CD14-positive monocyte (primary cell): ENCODE measurements around the gene SLC39A7. TPM values are rescaled to one million over a fixed set of nuclear protein-coding genes. Genes with fewer than 3 reads are reported as not detected.
"Not testable (repeated sequence)": the region's sequence is repeated elsewhere in the genome, so short reads cannot be mapped to it uniquely, and the experiment has no call there.

ENCODE experiments used
- DNase-seq, 3 donors: peaks; one replicate each; pipeline ENCODE4 v3.0.0-alpha.2; 2011 to 2022
- H2AFZ ChIP-seq: 2 replicates; pipeline ENCODE4 v1.6.0; 2012; ENCODE audit warnings: mild to moderate bottlenecking, low read depth, low read length, inconsistent platforms; ENCODE audit not compliant: insufficient read depth, poor library complexity, severe bottlenecking
- H3K27ac ChIP-seq, 2 donors: 1 replicate in 1 of 2; 2 replicates in 1 of 2; pipeline ENCODE4 v1.5.1; 2012 to 2013; ENCODE audit warnings: low read length in 2 of 2, control low read depth in 1 of 2, inconsistent platforms in 1 of 2, low read depth in 1 of 2, mild to moderate bottlenecking in 1 of 2
- H3K27me3 ChIP-seq, 2 donors: one replicate each; pipeline versions ENCODE4 v1.6.0 to v1.6.1; 2011 to 2013; ENCODE audit warnings: low read length in 2 of 2; ENCODE audit not compliant: control insufficient read depth in 2 of 2, insufficient read depth in 2 of 2
- H3K36me3 ChIP-seq, 2 donors: replicated peaks in 1 of 2; 1 replicate in 1 of 2; 2 replicates in 1 of 2; pipeline versions ENCODE4 v1.5.1 to v1.6.1; 2012 to 2013; ENCODE audit warnings: low read length in 2 of 2, control low read depth in 1 of 2, inconsistent platforms in 1 of 2, mild to moderate bottlenecking in 1 of 2; ENCODE audit not compliant: insufficient read depth in 2 of 2, control insufficient read depth in 1 of 2
- H3K4me1 ChIP-seq, 2 donors: 1 replicate in 1 of 2; 2 replicates in 1 of 2; pipeline versions ENCODE4 v1.5.1 to v1.6.1; 2012 to 2013; ENCODE audit warnings: low read length in 2 of 2, control low read depth in 1 of 2, inconsistent platforms in 1 of 2, mild to moderate bottlenecking in 1 of 2, moderate library complexity in 1 of 2; ENCODE audit not compliant: insufficient read depth in 2 of 2, control insufficient read depth in 1 of 2
- H3K4me2 ChIP-seq: replicated peaks from 2 replicates; pipeline ENCODE3; 2012; ENCODE audit warnings: low read length, moderate library complexity, mild to moderate bottlenecking; ENCODE audit not compliant: poor library complexity, severe bottlenecking; ENCODE audit errors: extremely low read depth
- H3K4me3 ChIP-seq, 3 experiments: fragments of 200-600 bp in 1 of 3; sonication (generic) in 1 of 3; replicated peaks in 1 of 3; 1 replicate in 2 of 3; 2 replicates in 1 of 3; pipeline ENCODE4 v1.5.1; 2011 to 2013; ENCODE audit warnings: low read length in 3 of 3, mild to moderate bottlenecking in 3 of 3, control low read depth in 2 of 3, low read depth in 2 of 3, inconsistent platforms in 1 of 3, moderate library complexity in 1 of 3
- H3K79me2 ChIP-seq: 2 replicates; pipeline ENCODE4 v1.6.0; 2012; ENCODE audit warnings: mild to moderate bottlenecking, control low read depth, inconsistent platforms, low read length, moderate library complexity; ENCODE audit not compliant: insufficient read depth
- H3K9ac ChIP-seq: 2 replicates; pipeline ENCODE4 v1.6.0; 2017; ENCODE audit warnings: low read length, mild to moderate bottlenecking; ENCODE audit not compliant: insufficient read depth, poor library complexity, severe bottlenecking
- H3K9me3 ChIP-seq, 2 donors: replicated peaks in 1 of 2; 1 replicate in 1 of 2; 2 replicates in 1 of 2; pipeline versions ENCODE4 v1.5.1 to v1.6.1; 2012 to 2013; ENCODE audit warnings: low read length in 2 of 2, control low read depth in 1 of 2; ENCODE audit not compliant: control insufficient read depth in 1 of 2, insufficient read depth in 1 of 2
- H4K20me1 ChIP-seq: 2 replicates; pipeline ENCODE4 v1.6.0; 2012; ENCODE audit warnings: mild to moderate bottlenecking, low read length, control low read depth, moderate library complexity; ENCODE audit not compliant: insufficient read depth
- H3K27ac Mint-ChIP-seq, 7 donors: one replicate each; pipeline ENCODE4 v1.8.0; 2020; ENCODE audit warnings: mild to moderate bottlenecking in 7 of 7, mixed read lengths in 7 of 7, moderate library complexity in 6 of 7, inconsistent platforms in 2 of 7
- H3K27me3 Mint-ChIP-seq, 3 donors: one replicate each; pipeline ENCODE4 v1.8.0; 2021 to 2022; ENCODE audit warnings: low read depth in 3 of 3, mild to moderate bottlenecking in 3 of 3, mixed read lengths in 3 of 3, moderate library complexity in 3 of 3, inconsistent platforms in 1 of 3
- H3K36me3 Mint-ChIP-seq, 2 donors: one replicate each; pipeline ENCODE4 v1.8.0; 2020; ENCODE audit warnings: mixed read lengths in 2 of 2, inconsistent platforms in 1 of 2, mild to moderate bottlenecking in 1 of 2
- H3K4me1 Mint-ChIP-seq: one replicate; pipeline ENCODE4 v1.8.0; 2020; ENCODE audit warnings: mild to moderate bottlenecking, mixed read lengths
- H3K4me3 Mint-ChIP-seq, 2 donors: one replicate each; pipeline ENCODE4 v1.8.0; 2020; ENCODE audit warnings: mild to moderate bottlenecking in 2 of 2, mixed read lengths in 2 of 2, moderate library complexity in 1 of 2
- H3K9me3 Mint-ChIP-seq, 7 donors: one replicate each; pipeline ENCODE4 v1.8.0; 2020 to 2022; ENCODE audit warnings: mixed read lengths in 7 of 7, mild to moderate bottlenecking in 6 of 7, moderate library complexity in 6 of 7, inconsistent platforms in 2 of 7
- CTCF ChIP-seq: fragments of 200-600 bp; IDR thresholded peaks from one replicate; pipeline ENCODE4 v1.8.0; 2022; ENCODE audit warnings: antibody characterized with exemption, mild to moderate bottlenecking
- WGBS: methylation state at CpG from one replicate; pipeline ENCODE4 v1.1.5; 2013; ENCODE audit warnings: missing lambda C conversion rate; ENCODE audit not compliant: insufficient coverage; 5-methylcytosine and 5-hydroxymethylcytosine counted together
- intact Hi-C, 2 donors: fragments of 100-400 bp; cut with micrococcal nuclease; formaldehyde crosslinking; loops; one replicate each; pipeline versions ENCODE4 v1.15.0 to v1.15.1; 2023
- polyA plus RNA-seq, 3 donors: library from polyadenylated mRNA; depleted of rRNA in 1 of 3; unstranded in 2 of 3; stranded (reverse) in 1 of 3; fragments of 300-500 nt in 2 of 3; fragments of >200 nt in 1 of 3; fragmentation: Illumina TruSeq in 2 of 3; gene quantifications; 1 replicate in 2 of 3; 2 replicates in 1 of 3; pipeline ENCODE4 v1.2.3, GENCODE V29; 2012 to 2021

SLC39A7 gene
- polyA plus RNA-seq, 3 donors = 14.5 to 32.7 (median 17.7) TPM

GRCh38 chr6:33217681-33218080 lies 17.0 kb downstream of the SLC39A7 start:
- Mint-ChIP-seq H3K9me3 (peaks cover 0 to 7% (median under 1%) of the 10 kb centered on the region in 7 donors), H3K4me1 (peaks cover 15% of the 10 kb centered on the region), H3K27ac (no peak overlapping the region), H3K36me3 (peaks cover under 1 to 8% of the 10 kb centered on the region in 2 donors), H3K27me3 (peaks cover 33 to 37% (median 34%) of the 10 kb centered on the region in 3 donors), H3K4me3 (no peak overlapping the region)
- peaks cover 12 to 28% of the 10 kb centered on the region in 2 donors for H3K27me3 ChIP-seq
- no peaks in the 10 kb centered on the region for H4K20me1 ChIP-seq
- H3K4me3 ChIP-seq = no peak overlapping the region
- H3K9me3 ChIP-seq = no peaks in the 10 kb centered on the region
- peaks cover 11 to 13% of the 10 kb centered on the region in 2 donors for H3K4me1 ChIP-seq
- no peak overlapping the region for H3K9ac ChIP-seq
- no peak for TF ChIP-seq CTCF
- H2AFZ ChIP-seq = no peak overlapping the region
- H3K36me3 ChIP-seq = no peaks in the 10 kb centered on the region
- H3K27ac ChIP-seq = no peak overlapping the region
- H3K79me2 ChIP-seq = no peaks in the 10 kb centered on the region
- 69% methylated on average over 2 of the region's 3 CpGs for WGBS
- intact Hi-C loops = no loop called here
- no peak for DNase-seq
- no peak overlapping the region for H3K4me2 ChIP-seq

- H3K27ac Mint-ChIP-seq, H4K20me1 ChIP-seq, H3K9me3 Mint-ChIP-seq, intact Hi-C loops, DNase-seq, H2AFZ ChIP-seq, H3K27ac ChIP-seq, H3K9me3 ChIP-seq, H3K4me1 ChIP-seq, H3K4me1 Mint-ChIP-seq, H3K36me3 Mint-ChIP-seq, H3K36me3 ChIP-seq, H3K4me2 ChIP-seq, H3K79me2 ChIP-seq, H3K4me3 ChIP-seq, H3K4me3 Mint-ChIP-seq, H3K9ac ChIP-seq: not testable (repeated sequence)
- H3K27me3 ChIP-seq = peaks cover 15 to 39% of the 10 kb centered on the region in 2 donors
- H3K27me3 Mint-ChIP-seq = peaks cover 28 to 50% (median 30%) of the 10 kb centered on the region in 3 donors
- 57% methylated on average over 6 of the region's 14 CpGs for WGBS
Observed at GRCh38 chr6:33226503-33227120, 25.9 kb downstream of the SLC39A7 start.
